GM19438 (cell line): Measurements from ENCODE around the gene TACC3.

Source experiments
- ATAC-seq: cut with Tn5 transposase; IDR thresholded peaks from one replicate; pipeline ENCODE4 v1.9.1; 2021; ENCODE audit warnings: low read depth; ENCODE audit not compliant: unreplicated experiment

TACC3 gene

DNA sequence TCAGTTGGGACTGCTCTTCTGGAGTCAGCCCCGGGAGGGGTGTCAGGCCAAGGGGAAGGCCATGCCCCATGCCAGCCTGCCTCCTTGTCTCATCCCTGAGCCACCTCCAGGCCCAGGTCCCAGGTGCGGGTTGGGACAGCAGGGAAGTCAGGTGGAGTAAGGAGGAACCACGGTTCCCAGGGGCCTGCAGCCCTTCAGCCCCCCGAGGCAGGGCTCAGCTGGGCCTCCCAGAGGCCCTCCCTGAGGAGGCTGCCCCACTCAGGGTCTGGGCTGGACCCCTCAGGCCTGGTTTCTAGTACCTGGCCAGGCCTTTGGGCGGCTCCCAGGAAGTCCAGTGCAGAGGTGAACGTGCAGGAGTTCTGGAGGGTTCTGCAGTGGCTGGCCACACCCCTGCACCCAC, 48.4 kb downstream of the TACC3 start:
- ATAC-seq, result no peak

GRCh38 chr4:1770245-1770644, 48.9 kb downstream of the TACC3 start:
- ATAC-seq, result no peak

- no peak for ATAC-seq
Measured at GRCh38 chr4:1770791-1771231, 49.5 kb downstream of the TACC3 start.

DNA sequence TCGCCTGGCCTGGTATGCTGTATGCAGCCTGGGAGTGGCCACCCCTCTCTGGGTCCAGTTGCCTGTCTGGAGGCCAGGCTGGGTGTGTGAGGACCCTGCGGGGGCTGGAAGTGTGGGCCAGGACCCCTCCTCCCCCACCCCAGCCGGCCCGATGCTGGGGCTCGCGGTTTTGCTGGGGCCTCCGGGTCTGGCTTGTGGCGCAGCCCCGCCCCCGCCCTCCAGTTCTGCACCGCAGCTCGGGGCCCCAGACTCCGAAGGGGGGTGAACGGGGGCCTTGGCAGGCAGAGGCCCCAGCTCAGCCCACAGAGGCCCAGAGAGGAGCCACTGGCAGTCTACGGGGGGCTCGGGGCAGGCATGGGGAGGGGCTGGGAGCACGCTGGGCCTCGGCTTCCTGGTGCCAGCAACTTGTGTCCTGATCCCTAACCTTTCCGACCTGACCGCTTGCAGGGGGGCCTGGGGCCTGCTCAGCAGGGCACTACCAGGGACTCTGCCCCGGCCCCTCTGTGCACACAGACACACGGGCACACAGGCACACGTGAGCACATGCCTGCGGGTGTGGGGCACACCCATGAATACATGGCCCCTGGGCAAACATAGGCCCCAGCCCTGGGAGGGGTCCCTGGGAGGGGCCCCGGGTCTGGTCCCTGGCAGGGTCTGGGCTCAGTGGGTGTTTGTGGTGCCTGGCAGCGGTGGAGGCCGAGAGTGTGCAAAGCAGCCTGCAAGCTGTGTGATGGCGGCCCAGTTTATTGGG, 50.4 kb downstream of the TACC3 start:
- no peak for ATAC-seq

DNA sequence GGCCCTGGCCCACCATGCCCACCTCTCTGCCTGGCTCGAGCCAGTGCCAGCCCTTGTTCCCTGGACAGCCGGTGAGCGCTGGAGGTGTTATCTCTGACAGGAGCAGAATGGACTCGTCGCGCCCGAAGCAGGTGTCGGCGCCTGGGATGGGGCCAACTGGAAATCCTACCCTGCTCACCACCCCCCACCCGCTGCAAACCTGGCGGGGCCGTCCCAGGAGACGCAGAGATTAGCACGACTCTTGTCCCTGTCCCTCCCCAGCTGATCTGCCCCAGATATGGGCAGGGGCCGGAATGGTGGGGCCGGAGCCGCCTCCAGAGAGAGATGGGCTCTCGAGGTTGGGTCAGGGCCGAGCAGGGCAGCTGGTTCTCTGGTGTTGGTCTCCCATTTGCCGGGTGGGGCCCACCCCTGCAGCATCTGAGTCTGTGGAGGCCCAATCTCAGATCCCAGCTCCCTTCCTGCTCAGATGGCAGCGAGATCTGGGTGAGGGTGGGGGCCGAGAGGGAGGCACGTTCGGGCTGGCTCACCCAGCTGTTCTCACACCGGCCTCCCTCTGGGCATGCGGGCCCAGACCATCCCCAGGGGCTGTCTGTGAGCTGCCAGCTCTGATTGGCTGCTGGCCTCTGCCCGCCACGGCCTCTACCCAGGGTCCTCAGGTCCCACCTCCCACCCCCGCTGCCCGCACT, 51.7 kb downstream of the TACC3 start:
- ATAC-seq, result no peak

- ATAC-seq, result no peak
Measured at GRCh38 chr4:1773754-1774153, 52.4 kb downstream of the TACC3 start.

DNA sequence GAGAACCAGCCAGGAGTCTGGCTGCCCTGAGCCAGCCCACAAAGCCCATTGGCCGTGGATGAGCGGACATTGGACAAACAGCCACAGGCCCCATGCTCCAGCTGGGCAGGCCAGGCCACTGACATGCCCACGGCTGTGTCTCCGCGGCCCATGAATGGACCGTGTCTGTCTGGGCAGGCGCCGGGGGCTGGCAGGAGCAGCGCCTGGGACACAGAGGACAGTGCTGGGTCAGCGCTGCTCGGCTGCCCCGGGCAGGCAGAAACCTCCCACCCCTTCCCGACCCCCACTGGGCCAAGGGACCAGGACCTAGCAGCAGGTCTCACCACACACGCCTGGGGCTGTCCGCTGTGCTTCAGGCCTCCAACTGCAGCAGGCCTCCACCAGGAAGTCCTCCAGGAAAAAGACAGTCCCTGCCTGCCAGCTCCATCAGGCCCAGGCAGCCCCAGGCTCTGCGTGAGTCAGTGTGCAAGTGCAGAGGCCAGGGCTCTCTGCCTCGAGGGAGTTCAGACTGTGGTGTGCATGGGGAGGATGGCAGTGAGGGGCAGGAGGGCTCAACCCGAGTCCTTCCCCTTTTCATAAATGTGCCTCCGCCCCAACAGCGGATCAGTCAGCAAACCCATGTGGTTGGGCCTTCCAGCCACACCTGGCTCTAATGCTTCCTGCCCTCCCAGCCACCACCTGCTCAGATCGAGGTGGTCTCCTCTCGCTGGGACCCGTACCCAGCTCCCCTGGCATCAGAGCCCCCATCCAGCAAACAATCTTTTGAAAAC, 54.6 kb downstream of the TACC3 start:
- ATAC-seq, result no peak

- ATAC-seq, result no peak
Measured at GRCh38 chr4:1776521-1777161, 55.3 kb downstream of the TACC3 start.

DNA sequence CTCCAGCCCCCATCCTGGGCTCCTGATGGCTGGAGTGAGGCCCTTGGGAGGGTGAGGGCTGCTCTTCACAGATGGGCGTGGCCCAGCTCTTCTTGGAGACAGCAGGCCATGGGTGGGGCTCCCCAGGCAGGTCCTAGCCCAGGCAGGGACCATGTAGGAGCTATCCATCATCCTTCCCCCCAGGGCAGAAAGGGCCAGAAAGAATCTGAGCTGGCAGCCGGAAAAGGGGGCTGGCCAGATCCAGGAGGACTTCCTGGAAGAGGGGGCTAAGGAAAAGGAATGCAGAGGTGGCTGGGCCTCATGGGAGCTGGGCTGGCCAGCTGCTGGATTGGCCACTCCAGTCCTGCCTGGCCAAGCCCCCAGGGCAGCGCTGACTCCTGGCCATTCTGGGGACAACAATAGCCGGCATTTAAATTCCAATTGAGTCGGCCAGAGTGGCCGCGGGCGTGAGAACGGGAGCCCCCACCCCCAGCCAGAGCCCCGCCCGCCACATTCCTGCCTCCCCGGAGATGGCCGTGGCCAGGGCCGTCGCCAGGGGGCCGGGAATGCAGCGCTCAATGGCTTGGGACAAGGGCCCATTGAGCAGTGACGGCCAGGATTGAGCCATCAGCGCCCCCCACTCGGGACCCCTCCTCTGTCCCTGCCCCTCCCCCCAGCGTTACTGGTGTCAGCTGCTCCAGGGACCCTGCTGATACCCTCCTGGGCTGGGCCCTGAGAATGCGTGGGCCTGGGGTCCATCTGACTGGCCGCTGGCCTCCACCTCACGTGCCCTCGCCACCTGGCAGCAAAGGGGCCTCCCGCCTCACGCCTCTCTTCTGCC, 56.7 kb downstream of the TACC3 start:
- no peak for ATAC-seq

DNA sequence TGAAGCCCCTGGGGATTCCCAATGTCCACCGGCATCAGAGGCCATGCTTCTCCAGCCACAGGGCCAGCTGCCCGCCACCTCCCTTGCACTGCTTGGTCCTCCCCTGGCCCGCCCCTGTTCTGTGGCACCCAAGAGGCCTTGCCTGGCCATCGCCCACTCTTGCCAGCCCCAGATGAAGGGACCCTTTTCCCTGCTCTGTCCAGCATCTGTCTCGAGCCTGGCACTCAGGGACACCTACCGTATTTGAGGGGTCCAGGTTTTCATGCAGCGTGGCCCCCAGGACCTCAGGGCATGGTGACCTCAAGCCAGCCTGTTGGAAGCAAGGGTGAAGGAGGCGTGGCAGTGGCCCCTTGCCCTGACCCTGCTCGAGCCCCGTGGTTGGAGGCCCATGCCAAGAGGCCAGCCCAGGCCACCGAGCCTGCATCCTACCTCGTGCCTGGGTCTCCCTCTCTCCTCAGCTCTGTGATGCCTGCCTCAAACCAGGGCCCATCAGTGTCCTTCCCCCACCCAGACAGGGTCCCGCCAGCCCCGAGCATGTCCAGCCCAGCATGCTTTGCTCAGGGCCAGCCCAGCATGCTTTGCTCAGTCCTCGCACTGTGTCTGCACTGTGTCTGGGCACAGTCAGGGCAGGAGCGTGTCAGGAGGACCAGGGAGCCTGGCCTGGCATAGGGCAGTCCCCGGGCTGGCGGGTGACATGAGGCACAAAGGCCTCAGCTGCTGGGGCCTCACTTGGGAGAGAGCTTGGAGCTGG, 57.5 kb downstream of the TACC3 start:
- ATAC-seq, result no peak

GRCh38 chr4:1779588-1780382, 58.5 kb downstream of the TACC3 start:
- ATAC-seq, result no peak

- ATAC-seq, result no peak
Measured at GRCh38 chr4:1780435-1780834, 59.1 kb downstream of the TACC3 start.

GRCh38 chr4:1783015-1783414, 61.7 kb downstream of the TACC3 start:
- no peak for ATAC-seq

DNA sequence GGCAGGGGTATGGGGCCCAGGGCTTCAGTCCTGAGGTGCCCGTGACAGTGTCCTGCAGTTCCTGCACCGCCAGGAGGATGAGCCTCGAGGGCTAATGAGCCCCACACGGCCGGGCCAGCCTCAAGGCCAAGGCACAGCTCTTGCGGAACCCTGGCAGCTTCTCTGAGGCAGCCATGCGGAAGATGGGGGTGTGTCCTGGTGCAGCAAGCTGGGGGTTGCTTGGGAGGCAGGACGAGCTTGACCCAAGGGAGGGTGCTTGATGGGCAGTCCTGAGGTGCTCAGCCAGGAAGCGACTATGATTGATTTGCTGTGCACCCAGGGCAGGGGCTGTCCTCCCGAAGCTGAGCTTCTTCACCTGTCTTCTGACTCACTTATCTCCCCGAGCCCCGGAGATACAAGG, 62.6 kb downstream of the TACC3 start:
- no peak for ATAC-seq

DNA sequence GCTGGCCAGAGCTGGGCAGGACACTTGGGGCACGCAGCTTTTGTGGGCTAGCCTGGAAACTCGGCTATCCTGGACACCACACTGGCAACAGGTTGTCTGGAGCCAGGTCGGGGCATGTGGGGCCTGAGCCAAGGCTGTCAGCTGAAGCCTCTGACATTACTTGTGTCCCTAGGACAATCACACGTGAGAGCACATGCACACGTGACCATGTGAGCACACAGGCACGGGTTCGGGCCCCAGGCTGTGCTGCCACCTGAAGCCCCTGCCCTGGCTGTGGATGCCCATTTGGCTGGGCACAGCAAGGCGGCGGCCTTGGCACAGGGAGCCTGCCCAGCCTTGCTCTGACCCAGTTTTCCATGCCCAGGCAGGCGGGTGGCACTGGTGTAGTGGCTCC, 63.1 kb downstream of the TACC3 start:
- no peak for ATAC-seq

GRCh38 chr4:1784789-1785591, 63.7 kb downstream of the TACC3 start:
- no peak for ATAC-seq

GRCh38 chr4:1785592-1785991, 64.3 kb downstream of the TACC3 start:
- no peak for ATAC-seq
